H1 (cell line): ENCODE data around the gene FITM1. TPM values are rescaled to one million over a fixed set of nuclear protein-coding genes. Genes with fewer than 3 reads are reported as not detected.

ENCODE experiments used
- CTCF ChIA-PET: fragments of 300-600 bp; sonication (Branson Sonifier 250); formaldehyde crosslinking; loops from one replicate; lab custom pipeline; 2021; ENCODE audit not compliant: partially characterized antibody; lab: Charles Lee
- POLR2A ChIA-PET: fragments of 300-600 bp; sonication (Branson Sonifier 250); formaldehyde crosslinking; loops from one replicate; lab custom pipeline; 2021; ENCODE audit warnings: inconsistent platforms; ENCODE audit not compliant: partially characterized antibody; lab: Charles Lee
- DNase-seq, 2 experiments: peaks; one replicate each; pipeline versions ENCODE4 v3.0.0 to v3.0.0-alpha.2; 2010 to 2022; ENCODE audit warnings: low spot score in 2 of 2, low read depth in 1 of 2, mixed read lengths in 1 of 2
- FAIRE-seq: peaks from 2 replicates; lab custom pipeline; 2011; peaks lifted over from hg19 to GRCh38; lab: Jason Lieb, UNC
- H2AFZ ChIP-seq: 2 replicates; pipeline ENCODE4 v1.8.1; 2012; ENCODE audit warnings: low read length, inconsistent platforms
- H2AK5ac ChIP-seq: 2 replicates; pipeline ENCODE4 v1.6.1; 2013; ENCODE audit warnings: low read depth, low read length
- H2BK120ac ChIP-seq: replicated peaks from 2 replicates; pipeline ENCODE3; 2013; ENCODE audit warnings: low read depth, low read length, inconsistent platforms
- H2BK12ac ChIP-seq: 2 replicates; pipeline ENCODE4 v1.6.1; 2013; ENCODE audit warnings: low read depth, low read length
- H2BK15ac ChIP-seq: 2 replicates; pipeline ENCODE4 v1.6.1; 2013; ENCODE audit warnings: low read length
- H2BK20ac ChIP-seq: 2 replicates; pipeline ENCODE4 v1.6.1; 2013; ENCODE audit warnings: low read length
- H2BK5ac ChIP-seq: 2 replicates; pipeline ENCODE4 v1.6.1; 2013; ENCODE audit warnings: low read depth, low read length
- H3K14ac ChIP-seq: 2 replicates; pipeline ENCODE4 v1.6.1; 2013; ENCODE audit warnings: inconsistent platforms; ENCODE audit not compliant: insufficient read length
- H3K18ac ChIP-seq: 2 replicates; pipeline ENCODE4 v1.6.1; 2013; ENCODE audit warnings: low read length; ENCODE audit errors: extremely low read depth
- H3K23ac ChIP-seq: 2 replicates; pipeline ENCODE4 v1.6.1; 2013; ENCODE audit warnings: inconsistent platforms; ENCODE audit not compliant: insufficient read length
- H3K23me2 ChIP-seq: 2 replicates; pipeline ENCODE4 v1.6.1; 2013; ENCODE audit warnings: low read depth, low read length
- H3K27ac ChIP-seq: 2 replicates; pipeline ENCODE4 v1.6.1; 2011; ENCODE audit warnings: low read depth, low read length, inconsistent platforms
- H3K27me3 ChIP-seq, 4 experiments: replicated peaks in 1 of 4; 1 replicate in 1 of 4; 2 replicates in 3 of 4; pipeline versions ENCODE4 v1.6.1 to v1.8.1; 2011 to 2013; ENCODE audit warnings: low read length in 3 of 4, mild to moderate bottlenecking in 3 of 4, inconsistent platforms in 2 of 4, mixed read lengths in 2 of 4, moderate library complexity in 1 of 4; ENCODE audit not compliant: control insufficient read depth in 3 of 4, insufficient read depth in 3 of 4; ENCODE audit errors: extremely low read depth in 1 of 4
- H3K36me3 ChIP-seq, 4 experiments: 2 replicates each; pipeline versions ENCODE4 v1.6.1 to v1.8.1; 2011 to 2013; ENCODE audit warnings: mild to moderate bottlenecking in 4 of 4, low read length in 3 of 4, moderate library complexity in 2 of 4, control low read depth in 1 of 4, inconsistent platforms in 1 of 4; ENCODE audit not compliant: insufficient read depth in 4 of 4, control insufficient read depth in 2 of 4
- H3K4ac ChIP-seq: replicated peaks from 2 replicates; pipeline ENCODE3; 2013; ENCODE audit warnings: low read length, low read depth, mixed read lengths, inconsistent platforms; ENCODE audit not compliant: insufficient read length
- H3K4me1 ChIP-seq, 4 experiments: replicated peaks in 1 of 4; 1 replicate in 1 of 4; 2 replicates in 3 of 4; pipeline versions ENCODE4 v1.6.1 to v1.8.1; 2011 to 2013; ENCODE audit warnings: low read length in 3 of 4, inconsistent platforms in 2 of 4, mixed read lengths in 1 of 4; ENCODE audit not compliant: insufficient read depth in 4 of 4, control insufficient read depth in 3 of 4
- H3K4me2 ChIP-seq, 2 experiments: 2 replicates each; pipeline versions ENCODE4 v1.6.1 to v1.8.1; 2011 to 2013; ENCODE audit warnings: low read depth in 2 of 2, low read length in 2 of 2, control low read depth in 1 of 2, inconsistent platforms in 1 of 2, mild to moderate bottlenecking in 1 of 2; ENCODE audit not compliant: insufficient read depth in 1 of 2
- H3K4me3 ChIP-seq, 4 experiments: fragments of 200-600, 300-600 bp in 1 of 4; sonication (generic), shearing (Covaris generic), sonication (Bioruptor Twin) in 1 of 4; 2 replicates each; pipeline versions ENCODE4 v1.5.1 to v1.8.1; 2011 to 2016; ENCODE audit warnings: low read length in 4 of 4, low read depth in 3 of 4, control low read depth in 2 of 4, inconsistent platforms in 2 of 4, mild to moderate bottlenecking in 2 of 4, mixed read lengths in 1 of 4, moderate library complexity in 1 of 4; ENCODE audit not compliant: insufficient read depth in 2 of 4; ENCODE audit errors: extremely low read depth in 1 of 4
- H3K56ac ChIP-seq: replicated peaks from 2 replicates; pipeline ENCODE3; 2013; ENCODE audit warnings: low read depth, mild to moderate bottlenecking, mixed read lengths, low read length, inconsistent platforms; ENCODE audit not compliant: insufficient read length
- H3K79me1 ChIP-seq: 2 replicates; pipeline ENCODE4 v1.6.1; 2013; ENCODE audit warnings: low read depth, low read length, control low read depth
- H3K79me2 ChIP-seq, 2 experiments: 2 replicates each; pipeline versions ENCODE4 v1.6.1 to v1.8.1; 2012 to 2013; ENCODE audit warnings: low read length in 2 of 2, mild to moderate bottlenecking in 2 of 2, inconsistent platforms in 1 of 2; ENCODE audit not compliant: insufficient read depth in 2 of 2, control insufficient read depth in 1 of 2
- H3K9ac ChIP-seq, 4 experiments: replicated peaks in 1 of 4; 1 replicate in 1 of 4; 2 replicates in 3 of 4; pipeline versions ENCODE4 v1.6.1 to v1.8.1; 2011 to 2013; ENCODE audit warnings: low read depth in 3 of 4, low read length in 3 of 4, control low read depth in 2 of 4, mild to moderate bottlenecking in 2 of 4, moderate library complexity in 2 of 4, inconsistent platforms in 1 of 4; ENCODE audit errors: extremely low read depth in 1 of 4
- H3K9me3 ChIP-seq, 2 experiments: 2 replicates each; pipeline versions ENCODE4 v1.6.1 to v1.8.1; 2012 to 2013; ENCODE audit warnings: mild to moderate bottlenecking in 2 of 2, moderate library complexity in 2 of 2, control low read depth in 1 of 2, inconsistent platforms in 1 of 2, low read depth in 1 of 2, low read length in 1 of 2, mixed read lengths in 1 of 2; ENCODE audit not compliant: insufficient read depth in 2 of 2
- H4K20me1 ChIP-seq, 2 experiments: replicated peaks in 1 of 2; 2 replicates each; pipeline versions ENCODE3 to v1.8.1; 2011 to 2013; ENCODE audit warnings: inconsistent platforms in 2 of 2, low read length in 2 of 2, mild to moderate bottlenecking in 1 of 2; ENCODE audit not compliant: insufficient read depth in 2 of 2, control insufficient read depth in 1 of 2
- H4K5ac ChIP-seq: 2 replicates; pipeline ENCODE4 v1.6.1; 2013; ENCODE audit warnings: low read length, low read depth, mixed read lengths, inconsistent platforms; ENCODE audit not compliant: insufficient read length
- H4K8ac ChIP-seq: 2 replicates; pipeline ENCODE4 v1.8.0; 2013; ENCODE audit warnings: mild to moderate bottlenecking, moderate library complexity, low read length, inconsistent platforms; ENCODE audit not compliant: insufficient read depth; ENCODE audit errors: extremely low read depth
- H4K91ac ChIP-seq: replicated peaks from 2 replicates; pipeline ENCODE3; 2013; ENCODE audit warnings: low read length, mixed read lengths, inconsistent platforms; ENCODE audit not compliant: insufficient read length
- ATF3 ChIP-seq: IDR thresholded peaks from 2 replicates; pipeline ENCODE4 v1.6.1; 2011; ENCODE audit warnings: low read depth, mild to moderate bottlenecking, low read length; ENCODE audit not compliant: insufficient read depth
- CBX5 ChIP-seq: fragments of 300-800, 300-1000 bp; sonication (generic); IDR thresholded peaks from 2 replicates; pipeline ENCODE4 v1.7.1; 2016; ENCODE audit warnings: antibody characterized with exemption, low read length, low read depth
- CBX8 ChIP-seq: fragments of 300-800, 300-1000 bp; sonication (generic); IDR thresholded peaks from 2 replicates; pipeline ENCODE4 v1.7.1; 2016; ENCODE audit warnings: low read depth, low read length, borderline replicate concordance
- CEBPB ChIP-seq: IDR thresholded peaks from 2 replicates; pipeline ENCODE4 v1.6.1; 2012; ENCODE audit warnings: low read depth, low read length
- CTCF ChIP-seq, 3 experiments: IDR thresholded peaks; 1 replicate in 2 of 3; 2 replicates in 1 of 3; pipeline versions ENCODE4 v1.5.1 to v1.6.1; 2011; ENCODE audit warnings: low read length in 3 of 3, mild to moderate bottlenecking in 3 of 3, inconsistent platforms in 2 of 3, low read depth in 1 of 3, moderate library complexity in 1 of 3; ENCODE audit not compliant: insufficient read depth in 1 of 3; ENCODE audit errors: control extremely low read depth in 1 of 3
- KDM1A ChIP-seq: fragments of 200-600, 300-600 bp; sonication (generic); IDR thresholded peaks from 2 replicates; pipeline ENCODE4 v1.7.1; 2016; ENCODE audit warnings: mild to moderate bottlenecking, low read length, borderline replicate concordance
- MAFK ChIP-seq: IDR thresholded peaks from 2 replicates; pipeline ENCODE4 v1.6.1; 2012; ENCODE audit warnings: low read depth, mild to moderate bottlenecking, improper control_type of control experiment, low read length
- POLR2A ChIP-seq, 2 experiments: IDR thresholded peaks; 1 replicate in 1 of 2; 2 replicates in 1 of 2; pipeline ENCODE4 v1.6.1; 2011; ENCODE audit warnings: low read depth in 2 of 2, low read length in 2 of 2, mild to moderate bottlenecking in 2 of 2; ENCODE audit errors: control extremely low read depth in 1 of 2
- RFX5 ChIP-seq: IDR thresholded peaks from 2 replicates; pipeline ENCODE4 v1.6.1; 2011; ENCODE audit warnings: low read depth, low read length, improper control_type of control experiment, borderline replicate concordance
- WGBS, 2 experiments: shearing (Covaris generic) in 1 of 2; methylation state at CpG; one replicate each; pipeline versions ENCODE4 v1.1.6 to v1.1.7; 2013 to 2015; ENCODE audit warnings: low lambda C conversion rate in 2 of 2, mixed read lengths in 2 of 2, inconsistent platforms in 1 of 2, low coverage in 1 of 2, missing lambda C conversion rate in 1 of 2; ENCODE audit not compliant: insufficient replicate concordance in 2 of 2, insufficient coverage in 1 of 2, insufficient read length in 1 of 2; ENCODE audit errors: extremely low coverage in 1 of 2, missing lambda C conversion rate in 1 of 2; 5-methylcytosine and 5-hydroxymethylcytosine counted together
- polyA plus RNA-seq, 7 experiments: library from polyadenylated mRNA; depleted of rRNA in 3 of 7; stranded (reverse) in 5 of 7; unstranded in 2 of 7; fragments of >200 nt in 5 of 7; fragments of 200-250 nt in 2 of 7; gene quantifications; 1 replicate in 5 of 7; 2 replicates in 1 of 7; 4 replicates in 1 of 7; pipeline versions ENCODE4 v1.2.1 to v1.2.3, GENCODE V29; 2011 to 2013; ENCODE audit warnings: missing spikeins in 2 of 7, mixed read lengths in 2 of 7
- total RNA-seq: library from RNA; stranded (reverse); fragmentation: NEBNext Ultra II Directional; extraction: Animal tissue kit (Norgen Biotek cat#: 25700); gene quantifications from 2 replicates; pipeline ENCODE4 v1.2.1, GENCODE V29; 2021

The FITM1 gene
- total and polyA plus RNA-seq, 2 of the 8 experiments (the other 6 are each of a cell fraction or from before 2014, with no cell fraction given), result 0.53 to 0.76 TPM

GRCh38 chr14:24132976-24133375 lies 2.5 kb downstream of the FITM1 start:
- H2BK120ac ChIP-seq, result no peak overlapping the region
- no peaks in the 10 kb centered on the region for H3K9me3 ChIP-seq
- H4K5ac ChIP-seq, result no peak overlapping the region
- no peaks in the 10 kb centered on the region for H3K79me2 ChIP-seq
- H3K4me1 ChIP-seq, result peaks cover 0 to 10% (median 5%) of the 10 kb centered on the region in 4 experiments; a peak in 4 of 7 replicates
- H3K23me2 ChIP-seq, result peaks cover 5% of the 10 kb centered on the region; the same call in 1 of the 2 replicates
- POLR2A ChIA-PET, result interaction anchor here (1.0 to 11.1 kb wide), 8 partner anchors 8 to 81 kb away, joined by 3 to 100 read pairs (median 6); partner anchors contain the start of genes DCAF11, EMC9, NRL and RNF31
- no peak overlapping the region for H3K27ac ChIP-seq
- no peak overlapping the region for H3K18ac ChIP-seq
- H2AK5ac ChIP-seq, result no peak overlapping the region
- TF ChIP-seq MAFK (no peak), ATF3 (no peak), RFX5 (no peak), CEBPB (no peak), KDM1A (no peak), CBX5 (no peak), POLR2A (IDR thresholded peaks at IDR 0.05; ENCODE audit: control extremely low read depth in 1 of 2, low read depth in 2 of 2, low read length in 2 of 2) (no peak), CBX8 (no peak), CTCF (IDR thresholded peaks at IDR 0.05; ENCODE audit: control extremely low read depth in 1 of 3, insufficient read depth in 1 of 3, low read depth in 1 of 3, low read length in 3 of 3) (no peak)
- no peak overlapping the region for H2BK12ac ChIP-seq
- H3K36me3 ChIP-seq, result peaks cover 0 to 8% (median 2%) of the 10 kb centered on the region in 4 experiments; a peak in 3 of 8 replicates
- no peak for DNase-seq
- 90% methylated on average over 2 of the region's 2 CpGs; no CpG with 5 or more reads in 1 of the 2 experiments for WGBS, 2 experiments
- no peak overlapping the region for H2BK15ac ChIP-seq
- no peak overlapping the region for H3K56ac ChIP-seq
- no peak overlapping the region for H2AFZ ChIP-seq
- H3K14ac ChIP-seq, result no peak overlapping the region
- H3K4me3 ChIP-seq, result no peak overlapping the region
- H3K23ac ChIP-seq, result no peak overlapping the region
- no peak overlapping the region for H3K4ac ChIP-seq
- H3K79me1 ChIP-seq, result no peaks in the 10 kb centered on the region
- H3K9ac ChIP-seq, result no peak overlapping the region
- FAIRE-seq, result no peak
- H2BK5ac ChIP-seq, result no peak overlapping the region
- H4K8ac ChIP-seq, result no peak overlapping the region
- no peak overlapping the region for H4K91ac ChIP-seq
- H3K27me3 ChIP-seq, result no peaks in the 10 kb centered on the region
- H2BK20ac ChIP-seq, result no peak overlapping the region
- CTCF ChIA-PET, result interaction anchor here (0.7 kb wide), 1 partner anchor 25 kb away, joined by 4 read pairs; no protein-coding TSS in a partner anchor
- H3K4me2 ChIP-seq, result no peak overlapping the region
- no peaks in the 10 kb centered on the region for H4K20me1 ChIP-seq
